ENCODE measurements around the gene MEF2D.

Gene MEF2D

GRCh38 chr1:156492591-156493080 lies 7.9 kb downstream of the MEF2D start:
- TF ChIP-seq GLIS3 (CRISPR knock-in tag; IDR thresholded peaks at IDR 0.05) (no peak), SNAI2 (CRISPR knock-in tag; IDR thresholded peaks at IDR 0.05) (no peak), CSDC2 (CRISPR knock-in tag; IDR thresholded peaks at IDR 0.05) (no peak), ZNF565 (CRISPR knock-in tag; conservative IDR thresholded peaks at IDR 0.05; ENCODE audit: low read depth) (no peak), ESRRG (CRISPR knock-in tag; IDR thresholded peaks at IDR 0.05) (no peak), ZNF8 (CRISPR knock-in tag; IDR thresholded peaks at IDR 0.05) (no peak), OSR1 (CRISPR knock-in tag; IDR thresholded peaks at IDR 0.05) (no peak), ZNF70 (CRISPR knock-in tag; IDR thresholded peaks at IDR 0.05) (no peak), TCF4 (CRISPR knock-in tag; IDR thresholded peaks at IDR 0.05; ENCODE audit: borderline replicate concordance) (no peak), ISL1 (CRISPR knock-in tag; IDR thresholded peaks at IDR 0.05) (no peak), BACH2 (CRISPR knock-in tag; IDR thresholded peaks at IDR 0.05; ENCODE audit: borderline replicate concordance) (no peak)
- TF ChIP-seq, protein P1, sequence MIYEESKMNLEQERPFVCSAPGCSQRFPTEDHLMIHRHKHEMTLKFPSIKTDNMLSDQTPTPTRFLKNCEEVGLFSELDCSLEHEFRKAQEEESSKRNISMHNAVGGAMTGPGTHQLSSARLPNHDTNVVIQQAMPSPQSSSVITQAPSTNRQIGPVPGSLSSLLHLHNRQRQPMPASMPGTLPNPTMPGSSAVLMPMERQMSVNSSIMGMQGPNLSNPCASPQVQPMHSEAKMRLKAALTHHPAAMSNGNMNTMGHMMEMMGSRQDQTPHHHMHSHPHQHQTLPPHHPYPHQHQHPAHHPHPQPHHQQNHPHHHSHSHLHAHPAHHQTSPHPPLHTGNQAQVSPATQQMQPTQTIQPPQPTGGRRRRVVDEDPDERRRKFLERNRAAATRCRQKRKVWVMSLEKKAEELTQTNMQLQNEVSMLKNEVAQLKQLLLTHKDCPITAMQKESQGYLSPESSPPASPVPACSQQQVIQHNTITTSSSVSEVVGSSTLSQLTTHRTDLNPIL (CRISPR knock-in tag; IDR thresholded peaks at IDR 0.05; ENCODE audit: low read depth) = no peak
- TF ChIP-seq, protein P2, sequence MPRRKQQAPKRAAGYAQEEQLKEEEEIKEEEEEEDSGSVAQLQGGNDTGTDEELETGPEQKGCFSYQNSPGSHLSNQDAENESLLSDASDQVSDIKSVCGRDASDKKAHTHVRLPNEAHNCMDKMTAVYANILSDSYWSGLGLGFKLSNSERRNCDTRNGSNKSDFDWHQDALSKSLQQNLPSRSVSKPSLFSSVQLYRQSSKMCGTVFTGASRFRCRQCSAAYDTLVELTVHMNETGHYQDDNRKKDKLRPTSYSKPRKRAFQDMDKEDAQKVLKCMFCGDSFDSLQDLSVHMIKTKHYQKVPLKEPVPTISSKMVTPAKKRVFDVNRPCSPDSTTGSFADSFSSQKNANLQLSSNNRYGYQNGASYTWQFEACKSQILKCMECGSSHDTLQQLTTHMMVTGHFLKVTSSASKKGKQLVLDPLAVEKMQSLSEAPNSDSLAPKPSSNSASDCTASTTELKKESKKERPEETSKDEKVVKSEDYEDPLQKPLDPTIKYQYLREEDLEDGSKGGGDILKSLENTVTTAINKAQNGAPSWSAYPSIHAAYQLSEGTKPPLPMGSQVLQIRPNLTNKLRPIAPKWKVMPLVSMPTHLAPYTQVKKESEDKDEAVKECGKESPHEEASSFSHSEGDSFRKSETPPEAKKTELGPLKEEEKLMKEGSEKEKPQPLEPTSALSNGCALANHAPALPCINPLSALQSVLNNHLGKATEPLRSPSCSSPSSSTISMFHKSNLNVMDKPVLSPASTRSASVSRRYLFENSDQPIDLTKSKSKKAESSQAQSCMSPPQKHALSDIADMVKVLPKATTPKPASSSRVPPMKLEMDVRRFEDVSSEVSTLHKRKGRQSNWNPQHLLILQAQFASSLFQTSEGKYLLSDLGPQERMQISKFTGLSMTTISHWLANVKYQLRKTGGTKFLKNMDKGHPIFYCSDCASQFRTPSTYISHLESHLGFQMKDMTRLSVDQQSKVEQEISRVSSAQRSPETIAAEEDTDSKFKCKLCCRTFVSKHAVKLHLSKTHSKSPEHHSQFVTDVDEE (CRISPR knock-in tag; IDR thresholded peaks at IDR 0.05) = no peak
- no peak for ATAC-seq

DNA sequence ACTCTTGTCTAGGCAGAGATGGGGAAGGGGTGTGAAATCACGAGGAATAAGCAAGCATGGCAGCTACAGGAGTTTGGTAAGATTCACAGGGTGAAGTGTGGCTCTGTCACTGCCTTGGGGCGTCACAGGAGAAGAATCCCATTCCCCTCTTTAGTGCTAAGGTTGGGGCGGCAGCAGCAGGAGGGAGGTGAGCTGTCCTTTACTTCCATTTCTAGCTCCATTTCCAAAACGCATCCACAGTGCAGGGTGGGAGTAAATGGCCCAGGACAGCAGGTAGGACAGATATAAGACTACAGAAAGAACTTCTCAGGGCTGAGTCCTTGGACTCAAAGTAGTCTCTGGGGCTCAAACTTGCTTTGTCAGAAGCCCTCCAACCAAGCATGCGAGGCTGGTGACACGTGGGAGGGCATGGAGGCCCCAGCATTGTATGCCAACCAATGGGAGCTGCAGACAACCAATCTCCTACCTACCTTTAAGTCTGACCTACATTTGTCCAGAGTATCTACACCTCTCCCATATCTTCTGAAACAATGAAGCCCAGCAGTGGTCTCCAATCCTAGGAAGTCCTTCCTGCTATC lies 8.5 kb downstream of the MEF2D start:
- TF ChIP-seq TCF4 (CRISPR knock-in tag; IDR thresholded peaks at IDR 0.05; ENCODE audit: borderline replicate concordance) = no peak
- ATAC-seq = no peak

GRCh38 chr1:156491151-156491949 lies 9.2 kb downstream of the MEF2D start:
- no peak for TF ChIP-seq ZFP3 (CRISPR knock-in tag; IDR thresholded peaks at IDR 0.05)
- TF ChIP-seq ZNF565 (CRISPR knock-in tag; conservative IDR thresholded peaks at IDR 0.05; ENCODE audit: low read depth) = no peak
- TF ChIP-seq ZNF8 (CRISPR knock-in tag; IDR thresholded peaks at IDR 0.05) = no peak
- TF ChIP-seq ZC3H10 (CRISPR knock-in tag; IDR thresholded peaks at IDR 0.05) = no peak
- no peak for TF ChIP-seq BACH2 (CRISPR knock-in tag; IDR thresholded peaks at IDR 0.05; ENCODE audit: borderline replicate concordance)
- TF ChIP-seq POU6F1 (CRISPR knock-in tag; IDR thresholded peaks at IDR 0.05; ENCODE audit: borderline replicate concordance, low read depth) = no peak
- TF ChIP-seq ISL1 (CRISPR knock-in tag; IDR thresholded peaks at IDR 0.05) = no peak
- TF ChIP-seq CSRNP3 (CRISPR knock-in tag; IDR thresholded peaks at IDR 0.05) = no peak
- no peak for TF ChIP-seq ESRRG (CRISPR knock-in tag; IDR thresholded peaks at IDR 0.05)
- TF ChIP-seq GLIS3 (CRISPR knock-in tag; IDR thresholded peaks at IDR 0.05) = no peak
- no peak for ATAC-seq

DNA sequence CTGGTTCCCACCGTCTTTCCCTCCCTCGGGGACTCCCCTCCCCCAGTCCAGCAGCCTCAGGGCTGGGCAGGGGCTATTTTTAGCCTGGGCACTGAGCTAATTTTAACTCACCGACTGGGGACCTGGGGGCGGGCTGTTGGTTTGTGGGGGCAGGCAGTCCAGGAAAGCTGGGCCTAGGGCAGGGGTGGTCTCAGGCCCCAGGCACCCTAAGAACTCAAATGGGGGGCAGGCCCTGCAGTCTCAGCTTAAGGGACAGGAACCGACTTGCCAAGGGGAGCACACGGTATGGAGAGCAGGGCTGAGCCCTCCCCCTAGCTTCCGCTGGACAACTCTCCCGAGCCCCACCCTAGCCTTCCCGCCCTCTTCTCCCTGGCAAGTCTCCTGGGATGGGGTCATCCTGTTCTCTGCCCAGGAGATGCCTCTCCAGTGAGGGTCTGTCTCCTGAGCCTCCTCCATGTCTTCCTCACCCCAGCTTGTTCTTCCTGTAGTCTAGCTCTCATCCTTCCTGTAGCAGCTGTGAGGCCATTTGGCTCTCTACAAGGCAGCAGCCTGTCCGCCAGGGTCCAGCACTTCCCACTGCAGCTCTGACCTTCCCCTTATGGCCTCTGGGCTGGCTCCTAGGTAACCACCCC lies 10.1 kb downstream of the MEF2D start:
- no peak for TF ChIP-seq ZNF8 (CRISPR knock-in tag; IDR thresholded peaks at IDR 0.05)
- TF ChIP-seq POU6F1 (CRISPR knock-in tag; IDR thresholded peaks at IDR 0.05; ENCODE audit: borderline replicate concordance, low read depth) = no peak
- no peak for TF ChIP-seq GLIS3 (CRISPR knock-in tag; IDR thresholded peaks at IDR 0.05)
- TF ChIP-seq BACH2 (CRISPR knock-in tag; IDR thresholded peaks at IDR 0.05; ENCODE audit: borderline replicate concordance) = no peak
- TF ChIP-seq OSR1 (CRISPR knock-in tag; IDR thresholded peaks at IDR 0.05) = no peak
- TF ChIP-seq ZNF565 (CRISPR knock-in tag; conservative IDR thresholded peaks at IDR 0.05; ENCODE audit: low read depth) = no peak
- TF ChIP-seq SNAI2 (CRISPR knock-in tag; IDR thresholded peaks at IDR 0.05) = no peak
- no peak for TF ChIP-seq ZC3H10 (CRISPR knock-in tag; IDR thresholded peaks at IDR 0.05)
- no peak for TF ChIP-seq CSRNP3 (CRISPR knock-in tag; IDR thresholded peaks at IDR 0.05)
- no peak for TF ChIP-seq RARB (CRISPR knock-in tag; IDR thresholded peaks at IDR 0.05)
- TF ChIP-seq, protein P1 (CRISPR knock-in tag; IDR thresholded peaks at IDR 0.05; ENCODE audit: low read depth) = no peak
- TF ChIP-seq ARNTL (CRISPR knock-in tag; IDR thresholded peaks at IDR 0.05; ENCODE audit: borderline replicate concordance, low read depth) = no peak
- TF ChIP-seq ESRRG (CRISPR knock-in tag; IDR thresholded peaks at IDR 0.05) = no peak
- TF ChIP-seq ZNF70 (CRISPR knock-in tag; IDR thresholded peaks at IDR 0.05) = no peak
- peak; percentile 65 for ATAC-seq
